ENCODE results near the gene TYW1B.
"Not testable (repeated sequence)": the region's sequence is repeated elsewhere in the genome, so short reads cannot be mapped to it uniquely, and the experiment has no call there.

DNA sequence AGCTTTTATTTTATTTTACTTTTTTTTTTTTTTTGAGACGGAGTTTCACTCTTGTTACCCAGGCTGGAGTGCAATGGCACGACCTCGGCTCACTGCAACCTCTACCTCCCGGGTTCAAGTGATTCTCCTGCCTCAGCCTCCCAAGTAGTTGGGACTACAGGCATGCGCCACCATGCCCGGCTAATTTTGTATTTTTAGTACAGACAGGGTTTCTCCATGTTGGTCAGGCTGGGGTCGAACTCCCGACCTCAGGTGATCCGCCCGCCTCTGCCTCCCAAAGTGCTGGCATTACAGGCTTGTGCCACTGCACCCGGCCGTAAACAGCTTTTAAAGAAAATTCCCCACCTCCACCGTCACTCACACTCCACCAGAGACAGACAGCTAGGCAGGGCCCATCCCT, 19.5 kb downstream of the TYW1B start:
- TF ChIP-seq CTCF, POLR2A (IDR thresholded peaks at IDR 0.05): not testable (repeated sequence)
